ENCODE data around the gene RNF44. TPM values are rescaled to one million over a fixed set of nuclear protein-coding genes. Genes with fewer than 3 reads are reported as not detected.

Gene RNF44
- total RNA-seq, 1 donor from 2014 or later, result 153 TPM

- Mint-ChIP-seq H3K9me3 (ENCODE audit: low read depth) (no peaks in the 10 kb centered on the region), H3K27ac (no peak overlapping the region), H3K4me1 (ENCODE audit: low read depth) (peaks cover 3% of the 10 kb centered on the region), H3K27me3 (no peaks in the 10 kb centered on the region), H3K36me3 (ENCODE audit: insufficient read depth) (no peaks in the 10 kb centered on the region), H3K4me3 (ENCODE audit: low read depth) (no peak overlapping the region)
- no peak for DNase-seq (ENCODE audit: low spot score, unreplicated experiment)
- no peak for TF ChIP-seq CTCF (IDR thresholded peaks at IDR 0.05; ENCODE audit: unreplicated experiment)
Observed at GRCh38 chr5:176517053-176517661, 20.0 kb downstream of the RNF44 start.

GRCh38 chr5:176515396-176515795 lies 21.8 kb downstream of the RNF44 start:
- Mint-ChIP-seq H3K4me1 (ENCODE audit: low read depth) (peaks cover 3% of the 10 kb centered on the region), H3K36me3 (ENCODE audit: insufficient read depth) (no peaks in the 10 kb centered on the region), H3K27ac (no peak overlapping the region), H3K9me3 (ENCODE audit: low read depth) (no peaks in the 10 kb centered on the region), H3K4me3 (ENCODE audit: low read depth) (no peak overlapping the region), H3K27me3 (no peaks in the 10 kb centered on the region)
- TF ChIP-seq CTCF (IDR thresholded peaks at IDR 0.05; ENCODE audit: unreplicated experiment), result no peak
- no peak for DNase-seq (ENCODE audit: low spot score, unreplicated experiment)

GRCh38 chr5:176514244-176514950 lies 22.8 kb downstream of the RNF44 start:
- Mint-ChIP-seq H3K36me3 (ENCODE audit: insufficient read depth) (no peaks in the 10 kb centered on the region), H3K27me3 (no peaks in the 10 kb centered on the region), H3K4me1 (ENCODE audit: low read depth) (peaks cover 3% of the 10 kb centered on the region), H3K9me3 (ENCODE audit: low read depth) (no peaks in the 10 kb centered on the region), H3K27ac (no peak overlapping the region), H3K4me3 (ENCODE audit: low read depth) (no peak overlapping the region)
- TF ChIP-seq CTCF (IDR thresholded peaks at IDR 0.05; ENCODE audit: unreplicated experiment), result no peak
- no peak for DNase-seq (ENCODE audit: low spot score, unreplicated experiment)

- H3K27me3 Mint-ChIP-seq, result no peaks in the 10 kb centered on the region
- TF ChIP-seq CTCF (IDR thresholded peaks at IDR 0.05; ENCODE audit: unreplicated experiment), result no peak
- no peak overlapping the region for H3K27ac Mint-ChIP-seq
- no peak overlapping the region for H3K4me3 Mint-ChIP-seq (ENCODE audit: low read depth)
- H3K36me3 Mint-ChIP-seq (ENCODE audit: insufficient read depth), result no peaks in the 10 kb centered on the region
- no peak for DNase-seq (ENCODE audit: low spot score, unreplicated experiment)
- H3K4me1 Mint-ChIP-seq (ENCODE audit: low read depth), result peaks cover 3% of the 10 kb centered on the region
- H3K9me3 Mint-ChIP-seq (ENCODE audit: low read depth), result no peaks in the 10 kb centered on the region
Observed at GRCh38 chr5:176513788-176514187, 23.4 kb downstream of the RNF44 start.

- H3K9me3 Mint-ChIP-seq (ENCODE audit: low read depth), result no peaks in the 10 kb centered on the region
- no peak for TF ChIP-seq CTCF (IDR thresholded peaks at IDR 0.05; ENCODE audit: unreplicated experiment)
- H3K36me3 Mint-ChIP-seq (ENCODE audit: insufficient read depth), result peaks cover 21% of the 10 kb centered on the region
- DNase-seq (ENCODE audit: low spot score, unreplicated experiment), result no peak
- no peaks in the 10 kb centered on the region for H3K27me3 Mint-ChIP-seq
- no peak overlapping the region for H3K4me3 Mint-ChIP-seq (ENCODE audit: low read depth)
- no peaks in the 10 kb centered on the region for H3K4me1 Mint-ChIP-seq (ENCODE audit: low read depth)
- H3K27ac Mint-ChIP-seq, result peak overlapping the region; percentile 24
Observed at GRCh38 chr5:176508603-176509002, 28.6 kb downstream of the RNF44 start.

All from progenitor cell of endocrine pancreas (in vitro differentiated cells).